ENCODE results near the gene VTCN1.
A peak's percentile ranks its signal among the peaks of the same experiment; 100 is the strongest.
"Not testable (repeated sequence)": the region's sequence is repeated elsewhere in the genome, so short reads cannot be mapped to it uniquely, and the experiment has no call there.

Gene VTCN1

GRCh38 chr1:117161887-117162286 lies 48.8 kb downstream of the VTCN1 start:
- no peak for DNase-seq

DNA sequence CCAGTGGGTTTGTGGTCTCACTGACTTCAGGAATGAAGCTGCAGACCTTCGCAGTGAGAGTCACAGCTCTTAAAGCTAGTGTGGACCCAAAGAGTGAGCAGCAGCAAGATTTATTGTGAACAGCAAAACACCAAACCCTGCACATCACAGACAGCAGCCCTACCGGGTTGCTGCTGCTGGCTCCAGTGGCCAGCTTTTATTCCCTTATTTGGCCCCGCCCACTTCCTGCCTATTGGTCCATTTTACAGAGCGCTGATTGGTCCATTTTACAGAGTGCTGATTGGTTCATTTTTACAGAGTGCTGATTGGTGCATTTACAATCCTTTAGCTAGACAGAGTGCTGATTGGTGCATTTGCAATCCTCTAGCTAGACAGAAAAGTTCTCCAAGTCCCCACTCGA lies 59.4 kb downstream of the VTCN1 start:
- not testable (repeated sequence) for DNase-seq

DNA sequence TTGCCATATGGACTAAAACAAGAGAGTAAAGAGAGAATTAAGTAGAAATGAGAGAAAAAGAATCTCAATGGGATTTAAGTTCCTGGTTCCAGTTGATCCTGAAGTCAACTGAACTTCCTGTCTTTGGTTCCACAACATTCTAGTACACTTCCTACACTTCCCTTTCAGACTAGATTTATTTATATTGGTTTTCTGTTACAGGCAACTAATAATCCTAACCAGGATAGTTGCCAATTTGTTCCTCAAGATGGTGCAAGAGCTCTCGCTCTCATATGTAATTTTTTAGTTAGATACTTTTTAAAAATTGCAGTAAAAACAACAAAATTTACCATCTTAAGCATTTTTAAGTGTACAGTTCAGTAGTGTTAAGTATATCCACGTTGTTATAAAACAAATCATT lies 60.4 kb downstream of the VTCN1 start:
- no peak for DNase-seq

- DNase-seq = no peak
Observed at GRCh38 chr1:117147856-117148588, 62.7 kb downstream of the VTCN1 start.

- DNase-seq = no peak
Observed at GRCh38 chr1:117147341-117147831, 63.3 kb downstream of the VTCN1 start.

- no peak for DNase-seq
Observed at GRCh38 chr1:117146575-117147340, 64.0 kb downstream of the VTCN1 start.

DNA sequence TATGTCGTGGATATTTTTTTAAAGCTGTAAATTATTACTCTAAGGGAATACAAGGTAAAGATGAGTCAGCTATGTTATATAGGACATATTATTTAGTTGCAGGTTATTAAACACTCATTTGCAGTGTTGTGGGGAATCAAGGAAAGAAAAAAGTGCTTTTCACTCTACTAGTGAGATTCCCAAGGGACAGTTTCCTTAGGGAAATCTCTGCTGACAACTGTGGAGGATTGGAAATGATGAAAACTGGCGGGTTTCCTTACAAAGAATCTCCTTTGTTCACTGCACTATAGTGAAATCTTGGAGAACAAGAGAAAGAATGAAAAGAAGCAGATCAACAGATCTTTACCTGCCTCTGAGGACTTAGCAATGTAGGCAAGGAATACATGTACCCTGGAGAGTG lies 64.7 kb downstream of the VTCN1 start:
- DNase-seq = no peak

- DNase-seq = no peak
Observed at GRCh38 chr1:117143871-117144270, 66.9 kb downstream of the VTCN1 start.

- no peak for DNase-seq
Observed at GRCh38 chr1:117143172-117143571, 67.6 kb downstream of the VTCN1 start.

DNA sequence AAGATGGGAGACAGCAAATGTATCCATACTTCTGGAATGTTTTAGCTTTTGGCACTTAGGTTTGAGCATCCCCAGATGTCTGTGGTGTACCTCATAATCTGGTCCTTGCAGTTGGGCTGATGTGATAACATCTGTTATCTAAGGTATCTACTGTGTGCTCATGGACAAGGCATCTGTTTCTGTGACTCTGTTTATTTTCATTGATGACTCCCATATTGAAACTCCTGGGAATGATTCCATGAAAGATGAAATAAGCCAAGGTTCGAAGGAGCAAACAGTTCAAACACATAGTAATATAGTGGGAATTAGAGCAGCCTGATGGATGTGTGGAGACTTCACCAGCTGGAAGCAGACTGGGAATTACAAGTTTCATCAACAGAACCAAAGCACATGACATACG lies 68.5 kb downstream of the VTCN1 start:
- no peak for DNase-seq

GRCh38 chr1:117138561-117138960 lies 72.2 kb downstream of the VTCN1 start:
- DNase-seq = no peak

DNA sequence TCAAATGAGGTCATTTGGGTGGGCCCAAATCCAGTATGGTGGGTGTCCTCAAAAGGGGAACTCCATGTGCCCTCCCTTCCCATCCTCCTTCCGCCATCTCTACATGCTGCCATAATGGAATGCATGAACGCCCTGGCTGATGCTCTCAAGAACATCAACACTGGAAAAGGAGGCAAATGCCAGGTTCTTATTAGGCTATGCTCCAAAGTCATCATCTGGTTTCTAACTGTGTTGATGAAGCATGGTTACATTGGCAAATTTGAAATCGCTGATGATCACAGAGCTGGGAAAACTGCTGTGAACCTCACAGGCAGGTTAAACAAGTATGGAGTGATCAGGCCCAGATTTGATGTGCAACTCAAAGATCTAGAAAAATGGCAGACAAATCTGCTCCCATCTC lies 72.6 kb downstream of the VTCN1 start:
- DNase-seq = no peak

GRCh38 chr1:117137281-117137855 lies 73.4 kb downstream of the VTCN1 start:
- no peak for DNase-seq

DNA sequence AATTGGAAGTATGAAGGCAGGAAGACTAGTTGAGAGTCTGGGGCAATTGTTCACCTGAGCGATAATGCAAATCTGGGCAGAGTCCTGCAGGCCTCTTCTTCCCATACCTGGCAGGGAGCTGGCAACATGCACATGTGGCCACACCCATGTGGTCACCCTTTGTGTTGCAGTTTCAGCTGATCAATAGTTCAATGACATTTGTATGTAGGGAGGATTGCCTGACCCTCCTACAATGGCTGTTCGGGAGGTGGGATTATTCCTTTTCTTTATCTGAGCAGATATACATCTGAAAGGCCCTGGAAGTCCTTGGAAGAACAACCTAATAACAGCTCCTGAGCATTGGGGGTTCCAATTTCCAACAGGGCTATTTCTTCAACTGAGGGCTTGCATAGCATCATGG lies 74.0 kb downstream of the VTCN1 start:
- DNase-seq = no peak

DNA sequence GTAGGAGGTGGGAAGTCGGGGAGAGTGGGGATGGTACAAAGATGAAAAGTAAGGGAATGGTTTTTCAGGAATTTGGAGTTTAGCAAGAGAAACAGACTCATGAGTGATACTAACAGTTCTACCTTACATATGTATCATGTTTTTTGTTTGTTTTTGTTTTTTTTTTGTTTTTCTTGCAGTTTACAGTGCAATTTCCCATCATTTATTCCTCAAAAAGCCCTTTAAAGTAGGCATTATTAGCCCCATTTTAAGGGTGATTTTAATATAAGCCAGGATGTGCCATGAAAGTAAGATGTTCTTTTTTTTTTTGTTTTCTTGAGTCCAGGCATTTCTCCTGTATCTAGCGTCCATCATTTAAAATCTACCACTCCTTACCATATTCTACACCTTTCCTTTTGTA lies 75.4 kb downstream of the VTCN1 start:
- no peak for DNase-seq

DNA sequence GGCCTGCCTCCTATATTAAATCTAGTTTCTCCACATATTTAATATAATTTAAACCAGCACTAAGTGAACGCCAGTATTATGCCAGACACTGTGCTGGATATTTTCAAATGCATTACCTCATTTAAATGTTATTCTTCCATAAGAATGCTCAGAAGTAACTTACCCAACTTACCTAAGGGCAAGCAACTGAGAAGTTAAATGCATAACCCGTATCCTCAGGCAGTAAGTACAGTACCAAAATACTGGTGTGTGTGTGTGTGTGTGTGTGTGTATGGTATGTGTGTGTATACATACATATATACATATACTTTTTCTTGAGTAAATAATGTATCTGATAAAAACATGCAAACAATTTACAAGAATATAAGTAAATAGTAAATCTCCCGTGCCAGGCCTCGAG lies 80.2 kb downstream of the VTCN1 start:
- no peak for DNase-seq

DNA sequence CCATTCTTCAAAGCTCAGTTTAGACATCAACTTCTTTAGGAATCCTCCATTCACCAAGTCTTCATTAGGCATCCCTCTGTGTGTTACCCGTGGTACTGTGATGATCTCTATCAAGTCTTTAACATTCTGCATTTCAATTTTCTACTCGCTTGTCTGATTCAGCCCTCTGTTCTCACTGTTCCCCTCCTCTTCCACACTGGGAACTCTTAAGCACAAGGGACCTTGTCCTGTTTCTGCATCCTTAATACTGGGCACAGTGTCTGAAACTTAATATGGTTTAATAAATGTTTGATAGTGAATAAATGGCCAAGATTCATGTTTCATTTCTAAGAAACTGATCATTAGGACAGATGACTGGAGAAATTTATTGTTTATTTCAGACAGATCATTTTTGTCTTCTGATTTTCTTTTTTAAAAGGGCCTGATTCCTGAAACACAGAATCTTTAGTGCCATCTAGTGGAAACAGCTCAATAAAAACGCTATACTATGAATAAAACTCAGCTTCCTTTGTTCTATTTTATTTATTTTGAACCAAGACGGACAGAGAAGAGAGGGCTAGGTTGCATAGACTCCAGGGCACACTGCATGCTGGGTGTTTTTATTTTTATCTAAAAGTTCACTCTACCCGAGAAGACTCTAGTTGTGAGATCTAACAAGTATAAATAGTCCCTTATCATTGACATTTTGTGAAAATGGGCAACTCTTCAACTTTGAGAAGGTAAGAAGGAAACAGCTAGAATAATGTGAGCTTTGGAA lies 82.2 kb downstream of the VTCN1 start:
- DNase-seq = no peak

DNA sequence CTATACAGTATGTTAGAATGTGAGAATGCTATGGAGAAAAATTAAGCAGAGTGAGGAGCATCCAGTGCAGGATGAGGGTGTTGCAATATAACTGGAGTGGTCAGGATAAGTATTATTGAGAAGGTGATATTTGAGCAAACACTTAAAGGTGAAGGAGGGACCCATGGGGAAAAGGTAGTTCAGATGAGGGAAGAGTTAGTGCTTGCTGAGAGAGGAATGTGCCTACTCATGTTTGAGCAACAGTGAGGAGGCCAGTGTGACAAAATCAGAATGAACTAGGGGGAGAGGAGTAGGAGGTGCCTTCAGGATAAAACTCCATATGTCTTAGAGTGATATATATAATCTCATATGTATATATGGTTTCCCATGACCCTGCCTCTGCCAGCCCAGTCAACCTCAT lies 82.9 kb downstream of the VTCN1 start:
- no peak for DNase-seq

GRCh38 chr1:117124661-117125060 lies 86.1 kb downstream of the VTCN1 start:
- DNase-seq = peak; percentile 38

DNA sequence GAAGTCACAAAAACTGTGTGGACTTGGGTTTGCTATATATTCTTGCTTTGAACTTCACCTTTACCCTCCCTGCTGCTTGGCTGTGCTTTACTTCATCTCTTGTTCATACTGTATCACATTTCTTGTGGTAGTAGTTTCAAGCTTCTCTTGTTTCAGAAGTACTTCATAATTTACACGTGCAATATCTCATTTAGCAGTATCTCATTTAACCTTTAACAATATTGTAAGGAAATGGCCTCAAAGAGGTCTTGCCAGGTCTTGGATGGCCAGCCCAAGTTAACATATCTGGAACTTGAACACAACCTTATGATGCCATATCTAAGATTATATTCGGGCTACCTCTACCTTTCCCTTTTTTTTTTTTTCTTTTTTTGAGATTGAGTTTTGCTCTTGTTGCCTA lies 87.5 kb downstream of the VTCN1 start:
- DNase-seq = no peak

GRCh38 chr1:117122330-117123025 lies 88.2 kb downstream of the VTCN1 start:
- DNase-seq = no peak

DNA sequence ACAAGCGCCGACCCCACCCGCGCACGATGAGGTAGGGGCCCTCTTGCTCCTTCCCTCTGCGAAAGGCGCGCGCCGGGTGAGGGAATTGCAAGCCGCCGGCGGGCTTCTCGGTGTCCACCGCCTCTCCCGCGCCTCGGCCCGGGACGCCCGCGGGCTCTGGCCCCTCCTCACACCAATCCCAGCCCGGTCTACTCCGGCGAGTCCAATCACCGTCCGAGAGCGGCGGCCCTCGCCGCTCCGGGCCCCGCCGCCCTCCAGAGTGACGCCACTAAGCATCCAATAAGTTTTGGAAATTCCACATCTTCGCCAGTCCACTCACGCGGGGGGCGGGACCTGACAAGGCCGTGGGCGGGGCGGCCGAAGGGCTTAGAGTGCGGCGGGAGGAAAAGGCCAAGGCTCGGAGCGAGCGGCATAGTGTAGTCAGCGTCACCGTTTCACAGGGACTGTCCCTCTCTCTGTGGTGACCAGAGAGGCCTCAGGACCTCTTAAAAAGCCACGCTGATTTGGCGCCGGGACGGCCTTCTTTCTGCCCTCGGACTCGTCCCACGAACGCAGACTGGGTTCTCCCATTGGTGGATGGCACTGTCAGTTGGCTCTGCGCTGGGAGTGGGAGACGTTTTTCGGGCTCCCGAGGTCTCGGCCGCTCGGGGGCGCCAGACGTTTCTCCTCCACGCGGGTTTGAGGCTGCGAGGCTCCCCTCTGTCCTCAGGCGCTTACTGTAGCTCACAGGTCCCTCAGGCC lies 89.0 kb downstream of the VTCN1 start, which contains the start of gene TRIM45:
TRIM45 (minus strand) TSS at position 161 of the 741 bp plus-strand sequence. CDS start 548 bp downstream, outside the sequence.
- DNase-seq = peak; percentile 98

All from right hindlimb (tissue), 1 donor.